ENCODE measurements around the gene NPRL2. TPM values are rescaled to one million over a fixed set of nuclear protein-coding genes. Genes with fewer than 3 reads are reported as not detected.
A peak's percentile ranks its signal among the peaks of the same experiment; 100 is the strongest.

NPRL2 gene
- total and polyA plus RNA-seq, 2 of the 13 experiments (the other 11 are each of a cell fraction or from before 2014, with no cell fraction given), result 30.6 to 51.4 TPM

- TF ChIP-seq ZNF318 (CRISPR knock-in tag; IDR thresholded peaks at IDR 0.05), result no peak
- no peak for TF ChIP-seq TOPORS (CRISPR knock-in tag; IDR thresholded peaks at IDR 0.05)
- no peak for TF ChIP-seq KDM6A (CRISPR knock-in tag; IDR thresholded peaks at IDR 0.05; ENCODE audit: low read depth)
- TF ChIP-seq ZNF484 (CRISPR knock-in tag; IDR thresholded peaks at IDR 0.05; ENCODE audit: borderline replicate concordance, low read depth), result no peak
- TF ChIP-seq CREM (IDR thresholded peaks at IDR 0.05), result peak; percentile 32; the same call in 1 of the 2 replicates
- no peak for TF ChIP-seq CREM (CRISPR knock-in tag; IDR thresholded peaks at IDR 0.05)
- TF ChIP-seq CENPBD1 (CRISPR knock-in tag; IDR thresholded peaks at IDR 0.05; ENCODE audit: borderline replicate concordance, low read depth), result no peak
- no peak for TF ChIP-seq SNAPC5 (CRISPR knock-in tag; IDR thresholded peaks at IDR 0.05; ENCODE audit: borderline replicate concordance)
- peak; percentile 20; the same call in 1 of the 2 replicates for TF ChIP-seq PITX1 (CRISPR knock-in tag; IDR thresholded peaks at IDR 0.05)
- peak; percentile 94 for TF ChIP-seq ATF7 (IDR thresholded peaks at IDR 0.05)
- TF ChIP-seq ATF7 (CRISPR knock-in tag; IDR thresholded peaks at IDR 0.05), result peak; percentile 97
- TF ChIP-seq ZSCAN29 (CRISPR knock-in tag; conservative IDR thresholded peaks at IDR 0.05), result peak; percentile 60
- TF ChIP-seq PRDM15 (CRISPR knock-in tag; IDR thresholded peaks at IDR 0.05), result 0 out of 2 replicates have a peak, but pooled peaks have one; percentile 47
- TF ChIP-seq SAFB2 (CRISPR knock-in tag; IDR thresholded peaks at IDR 0.05; ENCODE audit: borderline replicate concordance, low read depth), result peak; percentile 66; the same call in 1 of the 2 replicates
- TF ChIP-seq ZFAT (CRISPR knock-in tag; conservative IDR thresholded peaks at IDR 0.05), result no peak
- no peak for TF ChIP-seq EZH2 (conservative IDR thresholded peaks at IDR 0.05; ENCODE audit: low read depth, low read length)
- TF ChIP-seq SMAD3 (CRISPR knock-in tag; IDR thresholded peaks at IDR 0.05), result no peak
- TF ChIP-seq MIER3 (CRISPR knock-in tag; IDR thresholded peaks at IDR 0.05; ENCODE audit: borderline replicate concordance), result peak; percentile 30; the same call in 1 of the 2 replicates
Measured at GRCh38 chr3:50337175-50337861, 13.3 kb downstream of the NPRL2 start (continued).

All from HepG2 (cell line).